Endometrial microvascular endothelial cells (primary cell): Measurements from ENCODE around the gene CIB2. TPM values are rescaled to one million over a fixed set of nuclear protein-coding genes. Genes with fewer than 3 reads are reported as not detected.

Source experiments
- in situ Hi-C: cut with HindIII; loops from 2 replicates; pipeline ENCODE4 v1.10.0; 2017; ENCODE audit warnings: low sequenced_read_pairs, low pct_unique_long_range_greater_than_20kb; ENCODE audit errors: inconsistent ontology term
- total RNA-seq: library from RNA; depleted of rRNA; stranded (reverse); fragments of >200 nt; gene quantifications from one replicate; pipeline ENCODE4 v1.2.3, GENCODE V29; 2015; ENCODE audit errors: inconsistent ontology term

The CIB2 gene
- total RNA-seq, 1 donor from 2014 or later, result 0.28 TPM

DNA sequence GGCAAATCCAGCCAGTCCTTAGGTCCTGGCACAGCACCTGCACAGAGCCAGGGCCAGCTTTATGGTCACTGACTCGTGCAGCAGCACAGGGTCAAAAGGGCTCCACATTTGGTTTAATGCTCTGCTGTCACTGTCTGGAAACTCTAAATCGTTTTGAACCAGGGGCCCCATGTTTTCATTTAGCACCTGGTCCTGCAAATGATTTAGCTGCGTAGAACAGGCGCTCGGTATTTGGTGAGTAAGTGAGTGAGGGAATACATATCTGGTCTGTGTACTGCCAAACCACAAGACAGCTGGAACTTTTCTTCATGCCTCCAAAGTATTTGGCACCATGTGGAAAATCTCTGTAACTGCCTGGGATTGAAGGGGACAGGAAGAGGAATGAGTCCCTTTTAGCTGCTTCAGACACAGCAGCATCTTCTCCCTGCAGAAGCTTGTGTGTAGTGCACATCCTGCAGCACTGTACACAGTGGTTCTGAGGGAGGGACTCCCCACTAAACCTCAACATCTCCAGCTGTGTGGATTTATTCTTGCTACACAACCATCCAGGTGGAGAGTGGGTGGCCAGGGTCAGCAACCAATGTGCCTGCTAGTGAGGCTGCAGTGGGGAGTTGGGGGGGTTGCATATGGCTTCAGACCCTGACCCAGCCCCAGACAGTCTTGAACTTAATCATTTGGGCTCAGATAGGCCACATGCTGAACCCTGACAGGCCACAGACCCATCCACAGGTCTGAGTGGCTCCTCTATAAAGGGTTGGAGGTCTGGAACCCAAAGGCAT is 37.8 kb downstream of the CIB2 start:
- in situ Hi-C loops, result no loop called here

- in situ Hi-C loops, result no loop called here
Measured at GRCh38 chr15:78092261-78093041, 38.8 kb downstream of the CIB2 start, which contains the start of gene SH2D7. TSS of gene SH2D7 (plus strand) at chr15:78092561. CDS start at chr15:78092585, 24 bp downstream.

- in situ Hi-C loops, result no loop called here
Measured at GRCh38 chr15:78090422-78091063, 40.7 kb downstream of the CIB2 start.

GRCh38 chr15:78088773-78089080 is 42.5 kb downstream of the CIB2 start:
- in situ Hi-C loops, result no loop called here

DNA sequence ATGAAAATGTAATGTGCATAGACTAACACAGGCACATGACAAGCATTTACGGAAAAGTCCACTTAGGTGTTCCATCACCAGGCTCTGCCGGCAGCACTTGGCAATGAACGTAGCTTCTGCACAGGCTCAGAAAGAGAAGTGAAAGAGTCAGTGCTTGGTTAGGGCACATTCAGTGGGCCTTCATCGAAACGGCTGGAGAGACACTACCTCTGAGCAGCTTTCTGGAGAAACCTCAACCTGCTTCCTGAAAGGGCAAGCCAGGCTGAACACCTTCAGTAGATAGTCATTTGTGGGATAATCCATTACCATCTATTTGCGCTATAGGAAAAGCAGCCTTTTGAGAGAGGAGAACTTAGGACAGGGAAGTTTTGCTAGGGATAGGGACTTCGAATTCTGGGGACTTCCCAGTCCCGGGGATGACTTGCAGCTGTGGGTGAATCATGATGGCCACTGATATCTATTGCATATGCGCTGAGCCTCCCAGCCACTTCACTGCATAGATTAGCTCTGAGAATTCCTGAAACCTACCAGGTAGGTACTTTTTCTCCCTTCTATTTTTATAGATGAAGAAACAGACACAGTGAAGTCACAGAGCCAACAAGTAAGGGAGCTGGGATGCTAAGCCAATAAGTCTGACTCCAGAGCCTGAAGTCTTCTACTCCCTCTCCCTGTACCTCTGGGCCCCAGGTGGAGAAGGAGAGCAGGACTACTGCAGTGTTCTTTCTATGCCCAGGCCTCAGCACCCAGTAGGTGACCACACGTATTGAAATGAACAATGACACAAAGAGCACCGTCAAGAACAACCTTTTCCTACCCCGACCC is 43.1 kb downstream of the CIB2 start:
- in situ Hi-C loops, result no loop called here

GRCh38 chr15:78085928-78086327 is 45.3 kb downstream of the CIB2 start:
- in situ Hi-C loops, result no loop called here

GRCh38 chr15:78084449-78084750 is 46.8 kb downstream of the CIB2 start:
- in situ Hi-C loops, result no loop called here

DNA sequence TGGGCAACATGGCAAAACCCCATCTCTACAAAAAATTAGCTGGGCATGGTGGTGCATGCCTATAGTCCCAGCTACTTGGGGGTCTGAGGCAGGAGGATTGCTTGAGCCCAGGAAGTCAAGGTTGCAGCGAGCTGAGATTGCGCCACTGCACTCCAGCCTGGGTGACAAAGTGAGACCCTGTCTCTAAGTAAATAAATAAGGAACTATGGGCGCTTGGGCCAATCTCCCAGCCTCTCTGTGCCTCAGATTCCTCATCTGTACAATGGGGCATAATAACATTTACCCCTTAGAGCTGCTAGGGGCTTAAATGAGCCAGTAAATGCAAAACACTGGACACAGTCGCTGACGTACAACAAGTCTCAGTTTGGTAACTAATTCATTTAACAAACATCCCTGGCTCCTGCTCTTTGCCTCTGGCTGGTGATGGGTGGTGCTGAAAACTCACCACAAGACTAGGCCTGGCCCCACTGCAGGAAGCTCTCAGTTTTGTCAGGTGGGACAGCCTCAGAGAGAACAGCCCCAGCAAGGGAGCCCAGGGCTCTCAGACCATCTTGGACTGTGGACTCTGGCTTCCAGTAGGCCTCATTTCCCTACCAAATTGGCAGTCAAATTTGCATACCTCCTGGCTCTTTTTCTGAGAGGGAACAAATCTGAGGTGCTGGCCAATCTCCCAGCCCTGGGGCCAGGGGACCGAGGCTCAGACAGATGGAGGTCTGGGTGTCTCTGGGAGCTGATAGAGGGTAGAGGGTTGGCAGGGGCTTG is 47.4 kb downstream of the CIB2 start:
- in situ Hi-C loops, result no loop called here

DNA sequence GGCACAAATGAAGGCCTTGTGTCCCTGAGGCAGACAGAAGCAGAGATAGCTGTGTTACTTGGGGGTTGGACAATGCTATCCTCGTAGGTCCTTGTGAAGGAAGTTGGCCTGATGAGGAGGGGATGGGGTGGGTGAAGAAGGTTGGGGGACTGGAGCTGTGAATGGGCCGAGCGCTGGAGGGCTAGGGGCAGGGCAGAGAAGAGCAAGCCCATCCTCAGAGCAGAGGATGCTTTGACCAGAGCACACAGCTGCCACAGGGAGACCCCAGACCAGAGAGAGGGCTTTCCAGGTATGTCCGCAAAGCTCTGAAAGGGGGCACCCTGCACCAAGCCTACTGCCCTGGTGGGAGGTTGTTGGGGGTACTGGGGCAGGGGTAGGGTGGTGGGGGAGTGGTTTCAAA is 48.1 kb downstream of the CIB2 start:
- in situ Hi-C loops, result no loop called here

- in situ Hi-C loops, result no loop called here
Measured at GRCh38 chr15:78082743-78083110, 48.5 kb downstream of the CIB2 start.

DNA sequence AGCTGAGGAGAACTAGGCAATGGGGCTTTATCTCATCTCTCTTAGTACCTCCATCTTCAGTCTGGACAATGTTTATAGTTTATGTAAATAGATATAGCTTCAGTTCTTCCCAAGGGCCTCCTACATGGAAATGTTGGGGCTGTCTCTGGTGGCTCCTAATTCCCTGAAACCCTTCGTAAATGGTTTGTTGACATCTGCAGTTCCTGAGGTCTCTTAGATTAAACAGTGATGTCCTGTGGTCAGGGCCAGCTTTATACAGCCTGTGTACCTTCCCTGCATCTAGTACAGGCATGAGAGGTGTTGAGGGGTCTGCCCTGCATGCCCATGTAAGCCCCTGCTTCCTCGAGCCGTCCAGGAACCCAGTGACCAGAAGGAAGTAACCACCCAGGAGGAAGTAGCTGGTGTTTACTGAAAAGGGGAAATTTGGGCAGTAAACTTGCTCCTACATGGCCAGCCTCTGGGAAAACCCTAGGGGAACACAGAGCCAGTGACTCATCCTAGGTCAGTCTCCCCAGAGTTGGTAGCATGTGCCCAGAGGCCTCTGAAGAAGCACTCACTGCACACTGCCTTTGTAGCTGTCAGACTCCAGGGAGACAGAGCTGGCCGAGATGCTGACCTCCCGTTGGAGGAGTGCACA is 49.0 kb downstream of the CIB2 start:
- in situ Hi-C loops, result no loop called here

- in situ Hi-C loops, result no loop called here
Measured at GRCh38 chr15:78080088-78080460, 51.2 kb downstream of the CIB2 start.

DNA sequence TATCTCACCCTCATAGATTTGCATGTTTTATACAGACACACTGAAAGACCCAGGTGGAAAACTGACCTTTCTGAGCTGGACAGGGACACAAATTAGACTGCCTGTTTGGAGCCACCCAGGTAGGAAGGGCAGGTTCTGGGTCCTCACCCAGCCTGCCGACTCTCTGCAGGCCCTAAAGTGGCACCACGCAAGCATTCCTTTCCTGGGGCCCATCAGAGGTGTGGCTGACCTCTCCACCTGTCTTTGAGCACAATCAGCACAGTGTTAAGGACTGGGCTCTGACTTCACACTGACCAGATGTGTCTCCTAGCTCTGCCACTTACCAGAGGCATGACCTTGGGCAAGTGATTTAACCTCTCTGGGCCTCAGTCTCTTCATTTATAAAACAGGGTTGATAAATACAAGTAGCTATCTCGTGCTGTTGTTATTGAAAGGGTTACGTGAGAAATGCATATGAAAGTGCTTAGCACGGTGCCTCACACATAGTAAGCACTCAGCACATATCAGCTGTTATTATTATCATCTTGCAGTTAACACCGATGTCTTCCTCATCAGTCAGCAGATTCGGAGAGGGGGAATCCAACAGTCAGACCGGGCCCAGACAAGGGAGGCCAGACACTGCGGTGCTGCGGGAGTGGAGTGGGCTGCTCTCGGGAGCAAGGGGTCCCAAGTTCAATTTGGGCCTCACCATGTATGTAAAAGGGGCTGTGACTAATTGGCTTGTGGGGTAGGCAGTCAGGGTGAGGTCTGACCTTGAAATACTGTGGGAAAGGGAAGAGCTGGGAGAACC is 51.8 kb downstream of the CIB2 start:
- in situ Hi-C loops, result no loop called here

GRCh38 chr15:78077871-78078210 is 53.4 kb downstream of the CIB2 start:
- in situ Hi-C loops, result no loop called here

DNA sequence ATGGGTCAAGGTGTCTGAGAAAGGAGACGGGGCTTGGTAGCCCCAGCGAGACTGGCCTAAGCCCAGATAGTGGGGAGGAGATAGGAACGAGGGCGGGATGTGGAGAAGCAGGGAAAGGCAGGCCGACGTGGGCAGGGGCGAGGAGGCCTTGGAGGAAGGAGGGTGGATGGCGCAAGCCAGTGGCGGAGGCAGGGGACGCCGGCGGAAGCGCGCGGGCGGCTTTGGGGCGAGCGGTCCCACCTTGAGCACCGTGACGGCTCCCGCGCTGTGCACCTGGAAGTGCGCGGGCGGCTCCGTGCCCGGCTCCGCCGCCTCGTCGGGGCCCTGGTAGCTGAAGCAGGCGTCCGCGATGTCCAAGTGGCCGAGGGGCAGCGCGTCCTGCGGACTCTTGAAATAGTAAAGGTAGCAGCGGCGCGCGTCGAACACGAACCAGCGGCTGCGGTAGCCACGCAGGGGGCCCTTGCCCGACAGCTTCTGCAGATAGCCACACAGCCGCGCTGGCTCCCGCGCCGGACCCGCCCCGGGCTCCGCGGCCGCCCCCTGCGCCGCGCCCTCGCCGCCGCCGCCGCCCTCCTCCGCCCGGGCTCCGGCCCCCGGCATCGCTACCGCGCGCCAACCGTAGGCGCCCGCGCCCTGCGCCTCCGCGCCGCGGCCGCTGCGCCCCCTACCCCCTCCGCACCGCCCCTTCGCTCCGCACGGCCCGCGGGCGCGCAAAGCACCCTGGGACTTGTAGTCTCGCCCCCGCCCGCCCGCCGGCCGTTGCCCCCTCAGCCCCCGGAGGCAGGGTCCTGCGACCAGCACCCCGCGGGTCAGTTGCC is 54.0 kb downstream of the CIB2 start, which contains the start of gene TBC1D2B:
TBC1D2B (minus strand) TSS at position 659 of the 818 bp plus-strand sequence; CDS start at position 600, 59 bp downstream.
- in situ Hi-C loops, result no loop called here

DNA sequence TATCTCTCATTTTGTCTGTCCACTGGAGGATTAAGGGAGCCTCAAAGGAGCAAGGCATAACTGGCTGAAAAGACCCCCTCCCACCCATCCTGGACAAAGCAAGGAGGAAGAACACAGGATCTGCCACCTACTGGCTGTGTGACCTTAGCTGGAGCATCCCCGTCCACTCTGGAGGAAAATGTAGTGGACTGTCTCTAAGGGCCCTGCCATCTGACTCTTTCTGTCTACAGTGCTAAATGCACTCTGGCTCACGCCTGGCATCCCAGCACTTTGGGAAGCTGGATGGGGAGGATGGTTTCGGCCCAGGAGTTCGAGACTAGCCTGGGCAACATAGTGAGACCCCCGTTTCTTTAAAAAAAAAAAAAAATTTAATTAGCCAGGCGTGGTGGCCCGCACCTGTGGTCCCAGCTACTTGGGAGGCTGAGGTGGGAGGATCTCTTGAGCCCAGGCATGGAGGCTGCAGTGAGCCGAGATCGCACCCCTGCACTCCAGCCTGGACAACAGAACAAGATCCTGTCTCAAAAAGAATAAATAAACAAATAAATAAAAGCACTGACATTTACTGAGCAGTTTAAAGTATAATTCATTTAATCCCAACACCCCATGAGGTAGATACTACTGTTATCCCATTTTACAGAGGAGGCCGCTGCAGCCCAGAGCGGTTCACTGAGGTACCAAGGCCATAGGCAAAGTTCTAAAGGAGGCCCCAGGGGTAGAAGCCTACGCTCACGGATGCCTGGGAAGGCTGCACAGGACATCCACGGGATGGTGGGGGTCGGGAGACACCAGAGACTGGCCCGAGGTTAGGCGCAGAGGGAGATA is 54.8 kb downstream of the CIB2 start:
- in situ Hi-C loops, result no loop called here
